Panc1 (cell line): Measurements from ENCODE around the gene CD226. TPM values are rescaled to one million over a fixed set of nuclear protein-coding genes. Genes with fewer than 3 reads are reported as not detected.

Experiments used
- ATAC-seq: fragments of 200-7000 bp; cut with Tn5 transposase; 2 replicates; pipeline ENCODE4 v1.9.1; 2020; ENCODE audit warnings: mild to moderate bottlenecking, moderate library complexity
- BruUV-seq: library from RNA; stranded (reverse); fragments of 400-500 nt; replicated peaks from 2 replicates; lab custom pipeline; 2021; lab: Mats Ljungman, UMichigan
- CTCF ChIA-PET: fragments of 300-600 bp; sonication (Branson Sonifier 250); formaldehyde crosslinking; loops from one replicate; lab custom pipeline; 2022; ENCODE audit warnings: antibody characterized with exemption; lab: Charles Lee
- POLR2A ChIA-PET: fragments of 300-600 bp; sonication (Branson Sonifier 250); formaldehyde crosslinking; loops from one replicate; lab custom pipeline; 2022; ENCODE audit warnings: antibody characterized with exemption; lab: Charles Lee
- DNase-seq: peaks from one replicate; pipeline ENCODE4 v3.0.0-alpha.2; 2010; ENCODE audit warnings: low read depth, low spot score
- H3K27ac ChIP-seq: 2 replicates; pipeline ENCODE4 v1.5.1; 2011; ENCODE audit warnings: mild to moderate bottlenecking, low read length, inconsistent platforms
- H3K27me3 ChIP-seq: fragments of 200-500 bp; sonication (Bioruptor generic); 2 replicates; pipeline ENCODE4 v1.6.0; 2014; ENCODE audit warnings: low read length, inconsistent platforms; ENCODE audit not compliant: control insufficient read depth, insufficient read depth
- H3K36me3 ChIP-seq: fragments of 200-500 bp; sonication (Bioruptor generic); 2 replicates; pipeline ENCODE4 v1.5.1; 2014; ENCODE audit warnings: inconsistent platforms, mild to moderate bottlenecking, low read length, moderate library complexity; ENCODE audit not compliant: control insufficient read depth, insufficient read depth
- H3K4me1 ChIP-seq: 2 replicates; pipeline ENCODE4 v1.5.1; 2011; ENCODE audit warnings: inconsistent platforms, mild to moderate bottlenecking, low read length, moderate library complexity; ENCODE audit not compliant: control insufficient read depth, insufficient read depth
- H3K4me3 ChIP-seq, 2 experiments: 2 replicates each; pipeline ENCODE4 v1.5.1; 2011 to 2012; ENCODE audit warnings: low read depth in 2 of 2, low read length in 2 of 2, mild to moderate bottlenecking in 2 of 2, inconsistent platforms in 1 of 2, moderate library complexity in 1 of 2
- H3K9me3 ChIP-seq: fragments of 200-500 bp; sonication (Bioruptor generic); 2 replicates; pipeline ENCODE4 v1.5.1; 2014; ENCODE audit warnings: low read depth, mild to moderate bottlenecking, inconsistent platforms, low read length, moderate library complexity; ENCODE audit not compliant: control insufficient read depth, insufficient read depth
- CTCF ChIP-seq: fragments of 450-650 bp; IDR thresholded peaks from 2 replicates; pipeline ENCODE4 v1.5.1; 2017; ENCODE audit warnings: mild to moderate bottlenecking
- POLR2AphosphoS5 ChIP-seq: IDR thresholded peaks from 2 replicates; pipeline ENCODE4 v1.6.1; 2012; ENCODE audit warnings: mild to moderate bottlenecking, low read depth, low read length, moderate library complexity
- REST ChIP-seq, 2 experiments: IDR thresholded peaks; 2 replicates each; pipeline ENCODE4 v1.6.1; 2011 to 2012; ENCODE audit warnings: low read depth in 2 of 2, control low read depth in 1 of 2, low read length in 1 of 2, mild to moderate bottlenecking in 1 of 2, moderate library complexity in 1 of 2; ENCODE audit not compliant: insufficient read depth in 1 of 2
- SIN3A ChIP-seq: IDR thresholded peaks from 2 replicates; pipeline ENCODE4 v1.6.1; 2012; ENCODE audit warnings: low read depth, mild to moderate bottlenecking, low read length, moderate library complexity, borderline replicate concordance; ENCODE audit not compliant: insufficient read depth
- TCF7L2 ChIP-seq: IDR thresholded peaks from 2 replicates; pipeline ENCODE4 v1.6.1; 2011; ENCODE audit warnings: mild to moderate bottlenecking, low read depth, low read length, inconsistent platforms
- in situ Hi-C: cut with HindIII; loops from 2 replicates; pipeline ENCODE4 v1.10.0; 2016; ENCODE audit warnings: low sequenced_read_pairs, low pct_unique_long_range_greater_than_20kb
- intact Hi-C: fragments of 100-400 bp; cut with micrococcal nuclease; formaldehyde crosslinking; loops from one replicate; pipeline ENCODE4 v1.10.0; 2022; ENCODE audit not compliant: unreplicated experiment
- total RNA-seq: library from RNA; stranded (reverse); gene quantifications from one replicate; pipeline ENCODE4 v1.2.1, GENCODE V29; 2021; ENCODE audit not compliant: unreplicated experiment

The CD226 gene
- total RNA-seq, 1 experiment from 2014 or later, result 0.95 TPM

- no peak for DNase-seq
- CTCF ChIA-PET, result no interaction called here
Observed at GRCh38 chr18:69916412-69916811, 31.3 kb downstream of the CD226 start.

GRCh38 chr18:69908838-69909237 lies 38.8 kb downstream of the CD226 start:
- Histone ChIP-seq H3K9me3 (no peaks in the 10 kb centered on the region), H3K27ac (no peak overlapping the region), H3K27me3 (no peaks in the 10 kb centered on the region), H3K36me3 (no peaks in the 10 kb centered on the region), H3K4me3 (no peak overlapping the region), H3K4me1 (no peaks in the 10 kb centered on the region)
- no peak for ATAC-seq
- ChIA-PET POLR2A (no interaction called here), CTCF (no interaction called here)
- intact Hi-C loops (no loop called here), in situ Hi-C loops (no loop called here)
- DNase-seq, result no peak
- no peak for TF ChIP-seq SIN3A
- TF ChIP-seq CTCF, result no peak
- TF ChIP-seq TCF7L2, result no peak
- no peak for TF ChIP-seq POLR2AphosphoS5
- TF ChIP-seq REST (IDR thresholded peaks at IDR 0.05; ENCODE audit: insufficient read depth in 1 of 2, low read depth in 2 of 2, low read length in 1 of 2), result no peak
- BruUV-seq, result no TSS peak

More at GRCh38 chr18:69916412-69916811, 31.3 kb downstream of the CD226 start:
- Histone ChIP-seq H3K36me3 (no peaks in the 10 kb centered on the region), H3K4me3 (no peak overlapping the region), H3K9me3 (no peaks in the 10 kb centered on the region), H3K27me3 (no peaks in the 10 kb centered on the region), H3K4me1 (no peaks in the 10 kb centered on the region), H3K27ac (no peak overlapping the region)
- ATAC-seq, result no peak
- TF ChIP-seq REST (IDR thresholded peaks at IDR 0.05; ENCODE audit: insufficient read depth in 1 of 2, low read depth in 2 of 2, low read length in 1 of 2), result no peak
- no peak for TF ChIP-seq SIN3A
- TF ChIP-seq TCF7L2, result no peak
- no peak for TF ChIP-seq POLR2AphosphoS5
- TF ChIP-seq CTCF, result no peak
- BruUV-seq, result no TSS peak
- intact Hi-C loops, result no loop called here
- POLR2A ChIA-PET, result no interaction called here
- in situ Hi-C loops, result no loop called here
